ENCODE measurements around the gene VPS41. TPM values are rescaled to one million over a fixed set of nuclear protein-coding genes. Genes with fewer than 3 reads are reported as not detected.

VPS41 gene
- total RNA-seq, 1 experiment from 2014 or later: 36.0 TPM

GRCh38 chr7:38748056-38748610 lies 160.9 kb downstream of the VPS41 start:
- Histone ChIP-seq H3K4me3 (no peak overlapping the region), H3K27me3 (replicated peaks) (no peaks in the 10 kb centered on the region), H3K36me3 (peaks cover 8% of the 10 kb centered on the region; the same call in 1 of the 2 replicates), H3K9me3 (replicated peaks) (no peaks in the 10 kb centered on the region), H3K4me1 (replicated peaks) (peaks cover 6% of the 10 kb centered on the region), H3K27ac (no peak overlapping the region)
- DNase-seq (ENCODE audit: low read depth in 1 of 2, low spot score in 2 of 2): no peak

DNA sequence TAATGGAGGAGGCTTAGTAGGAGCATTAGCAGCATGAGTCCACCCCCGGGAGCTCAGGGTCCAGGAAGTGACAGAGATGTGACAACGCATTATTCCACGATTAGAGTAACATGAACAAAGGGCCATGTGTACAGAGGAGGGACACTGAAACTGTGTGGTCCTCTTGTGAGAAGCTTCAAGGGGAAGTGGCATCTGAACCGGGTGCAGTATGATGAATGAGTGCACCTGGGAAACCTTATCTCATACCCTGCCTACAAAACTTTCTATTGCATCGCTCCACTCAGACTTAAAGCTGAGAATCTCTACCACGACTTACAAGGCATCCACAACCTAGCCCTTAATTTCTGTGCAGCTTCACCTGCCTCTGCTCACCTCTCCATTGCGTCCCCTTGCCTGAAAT lies 162.6 kb downstream of the VPS41 start:
- Histone ChIP-seq H3K4me3 (no peak overlapping the region), H3K27ac (no peak overlapping the region), H3K9me3 (replicated peaks) (no peaks in the 10 kb centered on the region), H3K4me1 (replicated peaks) (peaks cover 6% of the 10 kb centered on the region), H3K36me3 (peaks cover 10% of the 10 kb centered on the region), H3K27me3 (replicated peaks) (no peaks in the 10 kb centered on the region)
- DNase-seq (ENCODE audit: low read depth in 1 of 2, low spot score in 2 of 2): no peak

GRCh38 chr7:38744746-38745145 lies 164.2 kb downstream of the VPS41 start:
- H3K4me1 ChIP-seq (replicated peaks): peaks cover 6% of the 10 kb centered on the region
- peak overlapping the region; percentile 34; the same call in 1 of the 2 replicates for H3K27ac ChIP-seq
- H3K4me3 ChIP-seq: no peak overlapping the region
- DNase-seq (ENCODE audit: low read depth in 1 of 2, low spot score in 2 of 2): peak in 1 of 2 experiments; percentile 19
- H3K36me3 ChIP-seq: peaks cover 16% of the 10 kb centered on the region
- H3K9me3 ChIP-seq (replicated peaks): no peaks in the 10 kb centered on the region
- no peaks in the 10 kb centered on the region for H3K27me3 ChIP-seq (replicated peaks)

DNA sequence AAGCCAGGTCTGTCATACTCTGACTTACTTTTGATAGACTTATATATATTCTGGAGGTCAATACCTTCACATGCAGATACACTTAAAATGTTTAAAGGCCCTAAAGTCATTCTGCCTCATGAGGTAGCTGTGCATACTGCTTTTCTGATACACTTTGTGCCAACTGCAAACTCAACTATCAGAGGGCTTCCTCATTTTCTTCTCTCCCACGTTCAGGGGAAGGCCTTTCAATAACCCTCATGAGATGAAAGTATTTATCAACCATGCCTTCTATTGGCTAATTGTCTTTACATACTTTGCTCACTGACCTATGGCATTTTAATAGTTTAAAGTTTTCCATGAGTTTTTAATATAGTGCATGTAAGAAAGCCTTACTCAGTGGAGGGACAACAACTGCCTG lies 165.1 kb downstream of the VPS41 start:
- DNase-seq (ENCODE audit: low read depth in 1 of 2, low spot score in 2 of 2): no peak
- Histone ChIP-seq H3K4me1 (replicated peaks) (peaks cover 6% of the 10 kb centered on the region), H3K27ac (no peak overlapping the region), H3K36me3 (peaks cover 16% of the 10 kb centered on the region), H3K9me3 (replicated peaks) (no peaks in the 10 kb centered on the region), H3K27me3 (replicated peaks) (no peaks in the 10 kb centered on the region), H3K4me3 (no peak overlapping the region)

- H3K27ac ChIP-seq: no peak overlapping the region
- H3K9me3 ChIP-seq (replicated peaks): no peaks in the 10 kb centered on the region
- H3K4me1 ChIP-seq (replicated peaks): peaks cover 5% of the 10 kb centered on the region
- peaks cover 16% of the 10 kb centered on the region for H3K36me3 ChIP-seq
- H3K4me3 ChIP-seq: no peak overlapping the region
- DNase-seq (ENCODE audit: low read depth in 1 of 2, low spot score in 2 of 2): no peak
- no peaks in the 10 kb centered on the region for H3K27me3 ChIP-seq (replicated peaks)
Measured at GRCh38 chr7:38740041-38740440, 168.9 kb downstream of the VPS41 start.

DNA sequence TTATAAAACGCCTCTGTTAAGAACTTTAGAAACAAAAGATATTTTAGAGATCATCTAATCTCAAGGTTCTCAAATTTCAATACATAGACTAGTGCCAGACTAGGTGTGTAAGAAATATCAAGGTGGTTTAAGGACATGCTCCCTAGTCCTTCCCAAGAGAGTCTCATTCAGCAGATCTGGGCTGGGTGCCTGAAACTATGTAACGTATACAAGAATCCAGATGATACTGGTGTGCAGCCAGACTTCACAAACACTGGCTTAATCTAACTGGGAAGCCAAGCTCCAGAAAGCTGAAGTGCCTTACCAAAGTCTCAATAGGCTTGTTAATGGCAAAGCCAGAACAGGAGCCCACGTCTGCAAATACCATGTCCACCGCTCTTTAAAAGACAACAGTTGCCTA lies 172.9 kb downstream of the VPS41 start:
- H3K36me3 ChIP-seq: peaks cover 6% of the 10 kb centered on the region; the same call in 1 of the 2 replicates
- H3K4me3 ChIP-seq: no peak overlapping the region
- no peaks in the 10 kb centered on the region for H3K4me1 ChIP-seq (replicated peaks)
- H3K27me3 ChIP-seq (replicated peaks): no peaks in the 10 kb centered on the region
- H3K9me3 ChIP-seq (replicated peaks): no peaks in the 10 kb centered on the region
- no peak for DNase-seq (ENCODE audit: low read depth in 1 of 2, low spot score in 2 of 2)
- no peak overlapping the region for H3K27ac ChIP-seq

- H3K27me3 ChIP-seq (replicated peaks): no peaks in the 10 kb centered on the region
- no peaks in the 10 kb centered on the region for H3K4me1 ChIP-seq (replicated peaks)
- no peak overlapping the region for H3K4me3 ChIP-seq
- DNase-seq (ENCODE audit: low read depth in 1 of 2, low spot score in 2 of 2): no peak
- no peaks in the 10 kb centered on the region for H3K9me3 ChIP-seq (replicated peaks)
- no peak overlapping the region for H3K27ac ChIP-seq
- H3K36me3 ChIP-seq: peaks cover 3% of the 10 kb centered on the region; the same call in 1 of the 2 replicates
Measured at GRCh38 chr7:38731215-38731614, 177.8 kb downstream of the VPS41 start.

DNA sequence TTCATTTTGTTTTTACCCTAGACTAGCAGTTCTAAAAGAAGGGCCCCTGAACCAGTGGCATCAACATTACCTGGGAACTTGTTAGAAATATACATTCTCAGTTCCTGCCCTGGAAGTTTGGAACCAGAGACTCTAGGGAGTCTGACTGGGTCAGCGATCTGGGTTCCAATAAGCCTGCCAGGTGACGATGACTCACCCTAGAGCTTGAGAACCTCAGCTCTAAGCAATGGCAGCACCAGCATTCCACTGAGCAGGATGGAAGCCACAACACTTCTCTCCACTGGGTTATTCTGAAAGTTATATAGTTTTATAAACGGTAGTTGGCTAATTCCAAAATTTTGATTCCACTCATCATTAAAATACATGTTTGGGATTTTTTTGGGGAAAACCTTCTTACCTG lies 180.8 kb downstream of the VPS41 start:
- H3K9me3 ChIP-seq (replicated peaks): no peaks in the 10 kb centered on the region
- no peak for DNase-seq (ENCODE audit: low read depth in 1 of 2, low spot score in 2 of 2)
- no peak overlapping the region for H3K4me3 ChIP-seq
- H3K36me3 ChIP-seq: peaks cover 3% of the 10 kb centered on the region; the same call in 1 of the 2 replicates
- no peaks in the 10 kb centered on the region for H3K27me3 ChIP-seq (replicated peaks)
- no peak overlapping the region for H3K27ac ChIP-seq
- no peaks in the 10 kb centered on the region for H3K4me1 ChIP-seq (replicated peaks)

DNA sequence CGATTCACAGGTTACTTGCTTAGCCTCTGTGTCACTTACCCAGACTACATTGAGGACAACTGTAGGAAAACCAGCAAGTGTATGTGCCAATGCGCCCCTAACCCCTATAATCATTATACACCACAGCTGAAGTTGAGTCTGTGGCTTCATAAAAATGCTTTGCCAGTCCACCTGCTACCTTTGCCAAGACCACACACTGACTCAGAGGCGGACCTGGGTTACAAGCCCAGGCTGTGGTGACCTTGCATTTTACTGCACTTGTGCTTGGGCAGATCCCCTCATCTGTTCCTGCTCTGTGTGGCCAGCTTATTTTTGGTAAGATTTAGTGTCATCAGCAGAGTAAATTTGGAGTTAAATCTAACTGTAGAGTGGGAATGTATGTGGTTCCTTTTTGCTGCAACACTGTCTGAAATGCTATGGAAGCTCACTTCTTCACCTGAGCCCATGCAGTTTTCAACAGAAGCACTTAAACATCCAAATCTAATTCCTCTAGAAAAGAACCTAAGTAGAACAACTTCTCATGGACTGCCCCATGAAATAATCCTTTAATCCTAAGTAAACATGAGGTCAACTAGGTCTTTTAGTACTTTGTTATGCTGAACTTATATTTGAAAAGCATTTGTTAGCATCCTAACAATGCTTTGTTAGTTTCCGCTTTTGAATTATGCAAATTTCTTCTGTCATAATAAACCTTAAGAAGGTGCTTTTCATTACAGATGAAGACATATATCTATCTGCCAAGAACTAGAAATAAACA lies 181.6 kb downstream of the VPS41 start:
- Histone ChIP-seq H3K27me3 (replicated peaks) (no peaks in the 10 kb centered on the region), H3K4me1 (replicated peaks) (no peaks in the 10 kb centered on the region), H3K9me3 (replicated peaks) (no peaks in the 10 kb centered on the region), H3K36me3 (peaks cover 3% of the 10 kb centered on the region; the same call in 1 of the 2 replicates), H3K27ac (no peak overlapping the region), H3K4me3 (no peak overlapping the region)
- no peak for DNase-seq (ENCODE audit: low read depth in 1 of 2, low spot score in 2 of 2)

DNA sequence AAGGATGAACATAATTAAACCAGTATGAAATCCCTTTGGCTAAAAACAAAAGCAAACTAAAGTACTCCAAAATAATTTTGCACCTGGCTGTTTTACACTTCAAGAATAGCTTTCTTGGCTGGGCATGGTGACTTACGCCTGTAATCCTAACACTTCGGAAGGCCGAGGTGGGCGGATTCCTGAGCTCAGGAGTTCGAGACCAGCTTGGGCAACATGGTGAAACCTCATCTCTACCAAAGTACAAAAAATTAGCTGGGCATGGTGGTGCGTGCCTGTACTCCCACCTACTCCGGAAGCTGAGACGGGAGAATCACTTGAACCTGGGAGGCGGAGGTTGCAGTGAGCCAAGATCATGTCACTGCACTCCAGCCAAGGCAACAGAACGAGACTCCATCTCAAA lies 185.7 kb downstream of the VPS41 start:
- H3K36me3 ChIP-seq: peaks cover 2% of the 10 kb centered on the region; the same call in 1 of the 2 replicates
- no peaks in the 10 kb centered on the region; the same call in 1 of the 2 replicates for H3K9me3 ChIP-seq (replicated peaks)
- no peak overlapping the region for H3K4me3 ChIP-seq
- no peaks in the 10 kb centered on the region for H3K27me3 ChIP-seq (replicated peaks)
- no peak overlapping the region for H3K27ac ChIP-seq
- no peak for DNase-seq (ENCODE audit: low read depth in 1 of 2, low spot score in 2 of 2)
- H3K4me1 ChIP-seq (replicated peaks): no peaks in the 10 kb centered on the region

- H3K4me3 ChIP-seq: no peak overlapping the region
- H3K9me3 ChIP-seq (replicated peaks): no peaks in the 10 kb centered on the region; the same call in 1 of the 2 replicates
- no peaks in the 10 kb centered on the region; the same call in 1 of the 2 replicates for H3K27me3 ChIP-seq (replicated peaks)
- no peaks in the 10 kb centered on the region for H3K4me1 ChIP-seq (replicated peaks)
- no peak overlapping the region for H3K27ac ChIP-seq
- no peaks in the 10 kb centered on the region for H3K36me3 ChIP-seq
- DNase-seq (ENCODE audit: low read depth in 1 of 2, low spot score in 2 of 2): no peak
Measured at GRCh38 chr7:38716397-38716796, 192.6 kb downstream of the VPS41 start.

- Histone ChIP-seq H3K36me3 (no peaks in the 10 kb centered on the region), H3K27ac (no peak overlapping the region), H3K4me1 (replicated peaks) (no peaks in the 10 kb centered on the region), H3K9me3 (replicated peaks) (no peaks in the 10 kb centered on the region), H3K27me3 (replicated peaks) (no peaks in the 10 kb centered on the region; the same call in 1 of the 2 replicates), H3K4me3 (no peak overlapping the region)
- no peak for DNase-seq (ENCODE audit: low read depth in 1 of 2, low spot score in 2 of 2)
Measured at GRCh38 chr7:38709123-38709522, 199.9 kb downstream of the VPS41 start.

GRCh38 chr7:38704751-38705150 lies 204.2 kb downstream of the VPS41 start:
- no peak overlapping the region for H3K27ac ChIP-seq
- H3K4me1 ChIP-seq (replicated peaks): no peaks in the 10 kb centered on the region
- no peak overlapping the region for H3K4me3 ChIP-seq
- no peak for DNase-seq (ENCODE audit: low read depth in 1 of 2, low spot score in 2 of 2)
- H3K27me3 ChIP-seq (replicated peaks): no peaks in the 10 kb centered on the region
- no peaks in the 10 kb centered on the region for H3K9me3 ChIP-seq (replicated peaks)
- H3K36me3 ChIP-seq: no peaks in the 10 kb centered on the region

GRCh38 chr7:38704041-38704547 lies 204.9 kb downstream of the VPS41 start:
- Histone ChIP-seq H3K36me3 (no peaks in the 10 kb centered on the region), H3K27me3 (replicated peaks) (no peaks in the 10 kb centered on the region), H3K4me3 (no peak overlapping the region), H3K27ac (no peak overlapping the region), H3K9me3 (replicated peaks) (no peaks in the 10 kb centered on the region), H3K4me1 (replicated peaks) (no peaks in the 10 kb centered on the region)
- DNase-seq (ENCODE audit: low read depth in 1 of 2, low spot score in 2 of 2): peak in 1 of 2 experiments; percentile 8

All from SJSA1 (cell line).